ENCODE measurements around the gene NEK5.

- TF ChIP-seq CTCF (IDR thresholded peaks at IDR 0.05), result no peak
- TF ChIP-seq EZH2phosphoT487 (IDR thresholded peaks at IDR 0.05), result no peak
- TF ChIP-seq EZH2 (IDR thresholded peaks at IDR 0.05), result no peak
Observed at GRCh38 chr13:51988988-51989618, 139.8 kb downstream of the NEK5 start.
